Measurements from ENCODE around the gene IPO13. TPM values are rescaled to one million over a fixed set of nuclear protein-coding genes. Genes with fewer than 3 reads are reported as not detected.

IPO13 gene
- total and polyA plus RNA-seq, 10 of the 15 experiments (the other 5 are each of a cell fraction or from before 2014, with no cell fraction given): 7.1 to 26.6 (median 15.9) TPM

- TF ChIP-seq HSF1 (IDR thresholded peaks at IDR 0.05; ENCODE audit: low read depth, low read length) (peak; percentile 65; the same call in 1 of the 2 replicates), PML (IDR thresholded peaks at IDR 0.05; ENCODE audit: low read length) (peak; percentile 43; the same call in 1 of the 2 replicates), TAF1 (IDR thresholded peaks at IDR 0.05; ENCODE audit: borderline replicate concordance, low read depth, low read length) (peak; percentile 89), CBX3 (IDR thresholded peaks at IDR 0.05; ENCODE audit: borderline replicate concordance, low read depth) (no peak), ASH2L (IDR thresholded peaks at IDR 0.05; ENCODE audit: borderline replicate concordance, low read depth) (no peak), KDM1A (IDR thresholded peaks at IDR 0.05; ENCODE audit: borderline replicate concordance) (no peak), EGR1 (IDR thresholded peaks at IDR 0.05; ENCODE audit: borderline replicate concordance in 1 of 2, low read depth in 2 of 2, low read length in 2 of 2) (peak in 1 of 2 experiments; percentile 82; a peak in 1 of 3 replicates), CBX5 (IDR thresholded peaks at IDR 0.05; ENCODE audit: low read depth) (no peak; the same call in 1 of the 2 replicates), ZNF592 (IDR thresholded peaks at IDR 0.05) (no peak; the same call in 1 of the 2 replicates), HDAC2 (IDR thresholded peaks at IDR 0.05) (no peak), MEF2B (IDR thresholded peaks at IDR 0.05; ENCODE audit: partially characterized antibody, poor library complexity, severe bottlenecking) (peak; percentile 45), LARP7 (IDR thresholded peaks at IDR 0.05) (peak; percentile 99), YBX1 (IDR thresholded peaks at IDR 0.05) (no peak), MXI1 (IDR thresholded peaks at IDR 0.05; ENCODE audit: low read depth, low read length) (peak; percentile 94)
- TF ChIP-seq, protein P1, sequence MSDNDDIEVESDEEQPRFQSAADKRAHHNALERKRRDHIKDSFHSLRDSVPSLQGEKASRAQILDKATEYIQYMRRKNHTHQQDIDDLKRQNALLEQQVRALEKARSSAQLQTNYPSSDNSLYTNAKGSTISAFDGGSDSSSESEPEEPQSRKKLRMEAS (IDR thresholded peaks at IDR 0.05; ENCODE audit: low read depth, low read length): peak; percentile 92
- TF ChIP-seq, protein P2, sequence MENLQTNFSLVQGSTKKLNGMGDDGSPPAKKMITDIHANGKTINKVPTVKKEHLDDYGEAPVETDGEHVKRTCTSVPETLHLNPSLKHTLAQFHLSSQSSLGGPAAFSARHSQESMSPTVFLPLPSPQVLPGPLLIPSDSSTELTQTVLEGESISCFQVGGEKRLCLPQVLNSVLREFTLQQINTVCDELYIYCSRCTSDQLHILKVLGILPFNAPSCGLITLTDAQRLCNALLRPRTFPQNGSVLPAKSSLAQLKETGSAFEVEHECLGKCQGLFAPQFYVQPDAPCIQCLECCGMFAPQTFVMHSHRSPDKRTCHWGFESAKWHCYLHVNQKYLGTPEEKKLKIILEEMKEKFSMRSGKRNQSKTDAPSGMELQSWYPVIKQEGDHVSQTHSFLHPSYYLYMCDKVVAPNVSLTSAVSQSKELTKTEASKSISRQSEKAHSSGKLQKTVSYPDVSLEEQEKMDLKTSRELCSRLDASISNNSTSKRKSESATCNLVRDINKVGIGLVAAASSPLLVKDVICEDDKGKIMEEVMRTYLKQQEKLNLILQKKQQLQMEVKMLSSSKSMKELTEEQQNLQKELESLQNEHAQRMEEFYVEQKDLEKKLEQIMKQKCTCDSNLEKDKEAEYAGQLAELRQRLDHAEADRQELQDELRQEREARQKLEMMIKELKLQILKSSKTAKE (IDR thresholded peaks at IDR 0.05; ENCODE audit: low read depth, poor library complexity, severe bottlenecking): no peak
These were observed at the start of gene IPO13 (continued) for GRCh38 chr1:43946236-43947060.

Measured in GM12878 (cell line).